ENCODE measurements around the gene NEDD9.

The NEDD9 gene

GRCh38 chr6:11272491-11273192 lies 40.2 kb upstream of the NEDD9 start:
- no peak for TF ChIP-seq MAX (IDR thresholded peaks at IDR 0.05; ENCODE audit: low read depth, low read length)
- no peak for TF ChIP-seq MYC (IDR thresholded peaks at IDR 0.05; ENCODE audit: low read depth, low read length)
- TF ChIP-seq CTCF (IDR thresholded peaks at IDR 0.05; ENCODE audit: low read depth, low read length): no peak
- TF ChIP-seq POLR2A (IDR thresholded peaks at IDR 0.05; ENCODE audit: extremely low read depth, insufficient read length): no peak
- no peak overlapping the region for H3K4me3 ChIP-seq (ENCODE audit: low read depth, low read length)
- no peak for DNase-seq (ENCODE audit: low read depth)

GRCh38 chr6:11271228-11272020 lies 39.0 kb upstream of the NEDD9 start:
- TF ChIP-seq CTCF (IDR thresholded peaks at IDR 0.05; ENCODE audit: low read depth, low read length) (no peak), POLR2A (IDR thresholded peaks at IDR 0.05; ENCODE audit: extremely low read depth, insufficient read length) (no peak), MAX (IDR thresholded peaks at IDR 0.05; ENCODE audit: low read depth, low read length) (no peak), MYC (IDR thresholded peaks at IDR 0.05; ENCODE audit: low read depth, low read length) (no peak)
- DNase-seq (ENCODE audit: low read depth): no peak
- no peak overlapping the region for H3K4me3 ChIP-seq (ENCODE audit: low read depth, low read length)

GRCh38 chr6:11270030-11271027 lies 37.9 kb upstream of the NEDD9 start:
- TF ChIP-seq MYC (IDR thresholded peaks at IDR 0.05; ENCODE audit: low read depth, low read length) (no peak), POLR2A (IDR thresholded peaks at IDR 0.05; ENCODE audit: extremely low read depth, insufficient read length) (no peak), MAX (IDR thresholded peaks at IDR 0.05; ENCODE audit: low read depth, low read length) (no peak), CTCF (IDR thresholded peaks at IDR 0.05; ENCODE audit: low read depth, low read length) (no peak)
- DNase-seq (ENCODE audit: low read depth): no peak
- no peak overlapping the region for H3K4me3 ChIP-seq (ENCODE audit: low read depth, low read length)

- no peak overlapping the region for H3K4me3 ChIP-seq (ENCODE audit: low read depth, low read length)
- DNase-seq (ENCODE audit: low read depth): no peak
- TF ChIP-seq POLR2A (IDR thresholded peaks at IDR 0.05; ENCODE audit: extremely low read depth, insufficient read length) (no peak), CTCF (IDR thresholded peaks at IDR 0.05; ENCODE audit: low read depth, low read length) (no peak), MAX (IDR thresholded peaks at IDR 0.05; ENCODE audit: low read depth, low read length) (no peak), MYC (IDR thresholded peaks at IDR 0.05; ENCODE audit: low read depth, low read length) (no peak)
These were observed 36.5 kb upstream of the NEDD9 start for GRCh38 chr6:11268978-11269377.

GRCh38 chr6:11266926-11267325 lies 34.5 kb upstream of the NEDD9 start:
- no peak overlapping the region for H3K4me3 ChIP-seq (ENCODE audit: low read depth, low read length)
- TF ChIP-seq MAX (IDR thresholded peaks at IDR 0.05; ENCODE audit: low read depth, low read length) (no peak), MYC (IDR thresholded peaks at IDR 0.05; ENCODE audit: low read depth, low read length) (no peak), POLR2A (IDR thresholded peaks at IDR 0.05; ENCODE audit: extremely low read depth, insufficient read length) (no peak), CTCF (IDR thresholded peaks at IDR 0.05; ENCODE audit: low read depth, low read length) (no peak)
- no peak for DNase-seq (ENCODE audit: low read depth)

All from NB4 (cell line).